Sciatic nerve (tissue), 2 donors: Measurements from ENCODE around the gene EZH1. TPM values are rescaled to one million over a fixed set of nuclear protein-coding genes. Genes with fewer than 3 reads are reported as not detected.

Experiments used
- ATAC-seq: fragments of 200-7000 bp; cut with Tn5 transposase; one replicate; pipeline ENCODE4 v1.9.1; 2020; ENCODE audit warnings: mild to moderate bottlenecking, moderate library complexity
- DNase-seq: peaks from one replicate; pipeline ENCODE4 v3.0.0-alpha.2; 2020; ENCODE audit warnings: low spot score
- intact Hi-C: fragments of 100-400 bp; cut with DNase I; formaldehyde crosslinking; loops from one replicate; pipeline ENCODE4 v1.14.2; 2022
- total RNA-seq: library from RNA; stranded (reverse); fragmentation: NEBNext Ultra II Directional; extraction: Animal tissue kit (Norgen Biotek cat#: 25700); gene quantifications from one replicate; pipeline ENCODE4 v1.2.1, GENCODE V29; 2021
- donor health status: DM: no; HTN: no; CAD: no.
- donor health status: DM: no; HTN: no; CAD: no.

The EZH1 gene
- total RNA-seq, 1 donor from 2014 or later: 105 TPM

DNA sequence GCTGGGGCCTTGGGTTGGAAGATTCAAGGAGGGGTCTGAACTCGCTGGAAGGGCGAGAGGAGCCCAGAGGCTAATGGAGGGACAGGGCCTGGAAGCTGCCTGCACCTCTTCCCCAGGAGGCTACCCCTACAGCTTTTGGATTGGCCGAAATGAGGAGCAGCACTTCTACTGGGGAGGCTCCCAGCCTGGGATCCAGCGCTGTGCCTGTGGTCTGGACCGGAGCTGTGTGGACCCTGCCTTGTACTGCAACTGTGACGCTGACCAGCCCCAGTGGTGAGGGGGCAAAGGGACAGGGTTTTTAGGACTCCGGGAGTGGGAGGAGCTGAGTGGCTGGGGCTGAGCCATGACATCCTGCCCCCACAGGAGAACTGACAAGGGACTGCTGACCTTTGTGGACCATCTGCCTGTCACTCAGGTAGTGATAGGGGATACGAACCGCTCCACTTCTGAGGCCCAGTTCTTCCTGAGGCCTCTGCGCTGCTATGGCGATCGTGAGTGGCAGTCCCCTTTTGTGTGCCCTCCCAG, 53.8 kb downstream of the EZH1 start:
- intact Hi-C loops: no loop called here
- ATAC-seq (no peak), DNase-seq (no peak)

DNA sequence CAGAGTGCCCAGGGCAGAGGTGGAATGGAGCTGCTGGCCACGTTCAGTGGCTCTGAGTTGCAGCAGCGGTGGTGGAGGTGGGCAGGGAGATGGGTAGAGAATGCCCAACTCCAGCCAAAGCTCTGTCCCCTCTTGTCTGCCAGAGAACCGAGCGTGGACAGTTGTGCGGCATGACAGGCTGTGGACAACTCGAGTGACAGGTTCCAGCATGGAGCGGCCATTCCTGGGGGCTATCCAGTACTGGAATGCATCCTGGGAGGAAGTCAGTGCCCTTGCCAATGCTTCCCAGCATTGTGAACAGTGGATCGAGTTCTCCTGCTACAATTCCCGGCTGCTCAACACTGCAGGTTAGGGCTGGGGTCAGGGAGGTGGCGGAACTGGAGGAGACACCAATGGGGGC, 54.2 kb downstream of the EZH1 start:
- ATAC-seq (no peak), DNase-seq (no peak)
- intact Hi-C loops: no loop called here

DNA sequence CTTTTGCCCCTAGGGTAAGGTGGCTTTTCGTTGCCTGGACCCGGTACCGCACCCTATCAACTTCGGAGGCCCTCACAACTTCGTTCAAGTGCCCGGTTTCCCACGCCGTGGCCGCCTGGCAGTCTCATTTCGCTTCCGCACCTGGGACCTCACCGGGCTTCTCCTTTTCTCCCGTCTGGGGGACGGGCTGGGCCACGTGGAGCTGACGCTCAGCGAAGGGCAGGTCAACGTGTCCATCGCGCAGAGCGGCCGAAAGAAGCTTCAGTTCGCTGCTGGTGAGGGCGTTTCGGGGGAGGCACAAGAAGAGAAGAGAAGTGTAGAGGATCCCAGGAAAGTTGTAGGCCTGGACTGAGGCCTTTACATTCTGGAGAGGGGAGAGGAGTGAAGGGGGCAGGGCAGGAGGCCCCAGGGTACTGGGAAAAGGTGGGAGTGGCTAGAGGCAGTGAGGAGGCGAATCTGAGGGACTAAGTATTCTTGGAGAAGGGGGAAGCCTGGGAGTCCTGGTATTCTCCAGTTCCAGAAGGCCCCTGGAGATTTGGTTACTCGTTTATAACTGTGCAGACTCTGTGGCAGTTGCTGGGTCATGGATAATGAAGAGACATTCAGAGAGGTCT, 57.0 kb downstream of the EZH1 start:
- ATAC-seq (no peak), DNase-seq (no peak)
- intact Hi-C loops: no loop called here

DNA sequence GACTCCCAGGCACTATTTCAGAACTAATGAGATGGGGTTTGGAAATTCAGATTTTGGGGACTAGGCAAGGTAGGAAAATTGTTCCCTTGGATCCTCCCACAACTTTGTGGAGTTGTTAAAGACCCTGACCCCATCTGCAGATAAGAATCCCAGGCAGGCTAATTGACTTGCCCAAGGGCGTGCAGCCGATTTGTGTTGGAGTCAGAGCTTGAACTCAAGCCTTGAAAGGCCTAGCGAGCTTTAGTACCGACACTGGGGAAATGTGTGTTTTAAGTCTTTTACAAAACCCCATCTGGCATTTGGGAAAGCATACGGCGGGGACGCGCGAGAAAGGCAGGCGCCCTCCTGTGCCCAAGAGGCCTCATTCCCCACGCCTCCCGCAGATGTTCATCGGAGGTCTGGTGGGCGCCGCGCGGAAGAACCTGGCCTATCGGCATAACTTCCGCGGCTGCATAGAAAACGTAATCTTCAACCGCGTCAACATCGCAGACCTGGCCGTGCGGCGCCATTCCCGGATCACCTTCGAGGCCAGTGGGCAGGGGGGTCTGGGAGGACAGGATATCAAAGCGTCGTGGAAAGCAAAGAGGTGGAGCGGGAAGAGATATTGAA, 58.2 kb downstream of the EZH1 start:
- intact Hi-C loops: no loop called here
- ATAC-seq (no peak), DNase-seq (no peak)

DNA sequence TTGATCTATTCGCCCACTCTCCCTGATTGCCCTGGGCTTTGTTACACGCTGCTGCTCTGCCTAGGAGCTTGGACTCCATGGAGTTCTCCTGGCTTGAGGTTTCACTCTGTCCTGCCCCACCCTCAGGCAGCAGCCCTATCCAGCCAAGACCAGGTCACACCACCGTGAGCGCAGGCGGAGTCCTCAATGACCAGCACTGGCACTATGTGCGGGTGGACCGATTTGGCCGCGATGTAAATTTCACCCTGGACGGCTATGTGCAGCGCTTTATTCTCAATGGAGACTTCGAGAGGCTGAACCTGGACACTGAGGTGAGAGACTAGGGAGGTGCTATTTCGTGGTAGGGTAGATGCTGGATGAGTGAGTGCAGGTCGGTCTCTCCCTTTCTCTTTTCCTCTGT, 59.0 kb downstream of the EZH1 start:
- no peak for ATAC-seq
- intact Hi-C loops: no loop called here
- DNase-seq: no peak

DNA sequence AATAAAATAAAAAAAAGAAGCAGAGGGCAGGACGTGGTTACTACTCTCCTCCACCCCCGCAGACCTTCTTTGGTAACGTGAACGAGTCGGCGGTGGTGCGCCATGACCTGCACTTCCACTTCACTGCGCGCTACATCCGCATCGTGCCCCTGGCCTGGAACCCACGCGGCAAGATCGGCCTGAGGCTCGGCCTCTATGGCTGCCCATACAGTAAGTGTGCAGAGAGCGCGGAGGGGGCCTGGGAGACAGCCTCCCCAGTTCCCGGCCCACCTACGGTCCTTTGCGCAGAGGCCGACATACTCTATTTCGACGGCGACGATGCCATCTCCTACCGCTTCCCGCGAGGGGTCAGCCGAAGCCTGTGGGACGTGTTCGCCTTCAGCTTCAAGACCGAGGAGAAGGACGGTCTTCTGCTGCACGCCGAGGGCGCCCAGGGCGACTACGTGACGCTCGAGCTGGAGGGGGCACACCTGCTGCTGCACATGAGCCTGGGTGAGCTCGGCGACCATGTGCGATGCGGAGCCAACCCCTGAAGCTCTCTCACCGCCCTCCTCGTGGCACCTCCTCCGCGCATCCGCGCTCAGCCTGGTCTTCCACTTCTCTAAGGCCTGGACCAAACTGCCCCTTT, 59.8 kb downstream of the EZH1 start:
- intact Hi-C loops: no loop called here
- no peak for ATAC-seq
- no peak for DNase-seq

DNA sequence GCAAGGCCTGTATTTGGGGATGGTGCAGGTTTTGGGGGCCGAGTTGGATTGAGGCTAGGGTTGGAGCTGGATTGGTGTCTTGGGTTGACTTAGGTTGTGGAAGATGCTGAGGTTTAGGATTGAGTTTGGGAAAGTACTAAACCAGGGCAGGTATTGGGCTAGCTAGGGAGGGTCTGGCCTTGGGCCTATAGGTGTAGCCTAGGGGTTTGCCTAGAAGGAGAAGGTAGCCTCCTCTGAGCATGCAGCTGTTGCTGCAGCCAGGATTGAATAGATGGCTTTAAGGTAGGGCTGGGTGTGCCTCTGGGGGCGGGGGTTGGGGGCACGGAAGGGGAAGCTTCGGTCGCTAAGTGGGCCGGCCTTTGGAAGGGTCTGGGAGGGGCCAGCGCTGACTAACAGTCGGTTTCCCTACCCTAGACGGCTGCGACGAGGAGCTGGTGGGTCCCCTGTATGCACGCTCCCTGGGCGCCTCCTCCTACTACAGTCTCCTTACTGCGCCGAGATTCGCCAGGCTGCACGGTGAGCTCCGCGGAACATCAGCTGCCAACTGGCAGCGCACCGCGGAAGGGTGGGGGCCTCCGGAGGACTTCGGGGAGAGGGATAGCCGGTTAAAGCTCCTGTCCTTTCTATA, 61.3 kb downstream of the EZH1 start:
- no peak for DNase-seq
- peak; percentile 5 for ATAC-seq
- intact Hi-C loops: no loop called here

DNA sequence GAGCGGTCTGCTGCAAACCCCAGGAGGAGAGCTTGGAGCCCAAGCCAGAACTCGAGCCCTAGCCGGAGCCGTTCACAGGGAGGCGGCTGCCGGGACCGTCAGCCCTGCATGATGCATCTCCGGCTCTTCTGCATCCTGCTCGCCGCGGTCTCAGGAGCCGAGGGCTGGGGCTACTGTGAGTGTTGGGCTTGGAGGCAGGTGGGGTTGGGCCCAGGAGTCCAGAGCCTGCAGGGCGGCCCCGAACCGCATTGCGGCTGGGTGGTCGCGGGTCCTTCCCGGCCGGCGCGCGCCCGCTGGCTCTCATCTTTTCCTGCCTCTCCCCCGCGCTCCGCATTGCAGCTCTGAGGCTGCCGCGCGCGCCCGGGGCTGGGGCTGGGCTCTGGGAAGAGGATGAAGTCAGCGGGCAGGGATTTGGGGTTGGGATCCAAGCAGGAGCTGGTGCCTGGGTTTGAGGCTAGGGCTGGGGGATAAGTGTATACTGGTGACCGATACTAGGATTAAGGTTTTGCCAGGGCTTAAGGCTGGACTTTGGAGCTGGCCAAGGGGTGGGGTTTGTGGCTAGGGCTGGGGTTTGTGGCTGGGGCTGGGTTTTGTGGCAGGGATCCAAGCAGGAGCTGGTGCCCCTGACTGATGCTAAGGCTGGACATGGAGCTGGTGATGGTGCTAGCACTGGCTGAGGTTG, 62.0 kb downstream of the EZH1 start:
- DNase-seq (no peak), ATAC-seq (peak; percentile 1)
- intact Hi-C loops: no loop called here

DNA sequence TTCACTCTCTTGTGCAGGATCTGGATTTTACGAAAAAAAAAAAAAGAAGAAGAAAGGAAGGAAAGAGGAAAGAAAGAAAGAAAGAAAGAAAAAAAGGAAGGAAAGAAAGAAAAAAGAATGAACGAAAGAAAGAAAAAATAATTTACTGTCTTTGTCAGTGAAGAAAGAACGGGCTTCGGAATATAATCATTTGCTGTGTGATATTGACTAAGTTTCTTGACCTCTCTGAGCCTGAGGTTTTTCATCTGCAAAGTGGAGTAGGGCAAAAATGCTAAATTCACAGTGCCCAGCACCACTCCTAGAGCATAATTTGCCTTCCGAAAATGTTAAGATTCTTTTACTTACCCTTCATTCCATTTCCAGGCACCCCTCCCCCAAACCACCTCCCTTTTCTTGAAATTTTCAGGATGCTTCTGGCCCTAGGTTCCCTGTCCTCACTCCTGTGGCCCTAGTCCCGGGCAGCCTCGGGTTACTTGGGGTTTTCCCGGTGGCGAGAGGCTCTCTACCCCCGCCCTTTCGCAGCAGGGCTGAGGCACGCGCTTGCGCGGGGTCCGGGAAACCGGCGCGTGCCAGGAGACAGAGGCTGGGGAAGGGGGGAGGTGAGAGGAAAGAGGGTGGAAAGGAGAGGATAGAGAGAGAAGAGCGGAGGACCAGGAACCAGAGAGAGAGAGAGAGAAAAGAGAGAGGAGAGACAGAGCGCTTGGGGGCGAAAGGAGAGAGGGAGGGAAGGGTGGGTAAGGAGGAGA, 62.7 kb downstream of the EZH1 start, which contains the start of gene CNTNAP1:
Gene CNTNAP1 (plus strand): TSS at position 556 of the 746 bp plus-strand sequence. CDS start 299 bp downstream, outside the sequence.
- DNase-seq (peak; percentile 87), ATAC-seq (peak; percentile 45)
- intact Hi-C loops: no loop called here

DNA sequence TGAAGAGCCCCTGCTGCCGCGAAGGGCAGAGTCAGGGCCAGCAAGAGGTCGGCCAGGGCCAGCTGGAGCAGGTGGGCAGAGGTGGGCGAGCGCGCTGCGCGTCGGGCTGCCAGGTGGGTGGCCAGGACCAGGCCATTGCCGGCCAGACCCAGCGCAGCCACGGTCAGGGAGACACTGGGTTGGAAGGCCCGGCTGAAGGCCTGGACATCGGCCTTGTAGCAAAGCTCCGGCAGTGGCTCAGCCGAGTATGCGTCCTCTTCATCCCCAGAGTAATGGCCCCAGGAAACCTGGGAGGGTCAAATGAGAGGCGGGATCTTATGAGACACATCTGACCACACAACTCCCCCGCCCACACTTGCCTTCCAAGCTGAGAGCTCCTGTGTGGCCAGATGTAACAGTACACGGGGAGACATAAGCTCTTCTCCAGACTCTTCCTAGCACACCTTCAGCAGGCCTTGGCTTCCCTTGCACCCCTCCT, 64.5 kb downstream of the EZH1 start:
- no peak for ATAC-seq
- DNase-seq: no peak
- intact Hi-C loops: no loop called here

DNA sequence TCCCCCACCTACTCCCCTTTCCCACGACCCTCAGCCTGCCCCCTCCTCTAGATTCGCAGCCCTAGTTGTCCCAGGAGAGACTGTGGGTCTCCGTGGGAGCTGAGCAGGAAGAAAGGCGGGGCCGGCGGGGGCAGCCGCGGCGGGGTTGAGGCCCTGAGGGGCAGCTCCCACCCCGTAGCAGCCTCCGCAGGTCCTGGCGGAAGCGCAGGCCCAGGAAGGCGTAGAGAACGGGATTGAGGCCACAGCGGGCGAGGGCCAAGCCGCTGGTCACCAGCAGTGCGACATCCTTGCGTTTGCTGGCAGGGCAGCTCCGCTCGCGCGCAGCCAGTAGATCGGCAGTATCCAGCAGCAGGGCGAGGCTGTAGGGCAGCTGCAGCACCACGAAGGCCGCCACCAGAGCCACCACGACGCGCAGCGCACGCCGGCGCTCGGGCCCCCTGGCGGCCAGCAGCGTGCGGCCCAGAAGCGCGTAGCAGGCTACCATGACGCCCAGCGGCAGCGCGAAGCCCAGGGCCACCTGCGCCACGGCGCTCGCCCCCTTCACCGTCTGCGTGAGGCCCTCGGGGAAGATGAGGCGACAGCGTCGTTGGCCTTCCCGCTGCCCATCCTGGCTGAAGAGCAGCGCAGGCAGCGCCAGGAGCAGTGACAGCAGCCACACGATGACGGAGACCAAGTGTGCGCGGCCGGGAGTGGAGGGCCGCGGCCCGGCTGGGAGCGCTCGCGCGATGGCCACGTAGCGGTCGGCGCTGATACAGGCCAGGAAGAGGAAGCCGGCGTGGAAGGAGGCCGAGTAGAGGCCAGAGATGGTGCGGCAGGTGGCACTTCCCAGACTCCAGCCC, 65.1 kb downstream of the EZH1 start:
- DNase-seq: peak; percentile 82
- peak; percentile 22 for ATAC-seq

DNA sequence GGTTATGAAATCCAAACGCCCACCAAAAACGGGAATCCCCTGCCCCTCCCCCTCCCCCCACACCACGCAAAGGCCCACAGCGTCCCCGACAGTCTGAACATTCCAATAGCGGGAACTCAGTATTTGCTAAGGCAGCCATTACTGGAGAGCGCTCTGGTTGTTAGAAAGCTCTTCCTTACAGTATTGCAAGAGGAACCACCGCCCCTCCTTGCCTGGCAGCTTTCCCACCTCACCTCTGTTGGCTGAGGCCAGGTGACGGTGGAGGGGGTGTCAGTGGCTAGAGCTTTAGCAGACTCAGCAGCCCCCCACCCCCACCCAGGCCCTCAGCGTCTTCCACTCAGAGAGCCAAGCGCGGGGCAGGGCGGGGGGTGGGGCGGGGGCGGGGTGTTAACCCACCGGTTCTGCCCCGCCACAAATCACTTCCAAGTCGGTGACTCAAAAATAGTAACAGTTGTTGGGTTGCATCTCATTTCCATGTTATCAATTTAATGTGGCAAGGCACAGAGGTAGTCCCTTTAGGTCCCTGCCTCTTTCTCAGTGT, 65.8 kb downstream of the EZH1 start:
- no peak for ATAC-seq
- intact Hi-C loops: no loop called here
- DNase-seq: no peak

More for the DNA sequence above, 65.1 kb downstream of the EZH1 start:
- intact Hi-C loops: no loop called here

DNA sequence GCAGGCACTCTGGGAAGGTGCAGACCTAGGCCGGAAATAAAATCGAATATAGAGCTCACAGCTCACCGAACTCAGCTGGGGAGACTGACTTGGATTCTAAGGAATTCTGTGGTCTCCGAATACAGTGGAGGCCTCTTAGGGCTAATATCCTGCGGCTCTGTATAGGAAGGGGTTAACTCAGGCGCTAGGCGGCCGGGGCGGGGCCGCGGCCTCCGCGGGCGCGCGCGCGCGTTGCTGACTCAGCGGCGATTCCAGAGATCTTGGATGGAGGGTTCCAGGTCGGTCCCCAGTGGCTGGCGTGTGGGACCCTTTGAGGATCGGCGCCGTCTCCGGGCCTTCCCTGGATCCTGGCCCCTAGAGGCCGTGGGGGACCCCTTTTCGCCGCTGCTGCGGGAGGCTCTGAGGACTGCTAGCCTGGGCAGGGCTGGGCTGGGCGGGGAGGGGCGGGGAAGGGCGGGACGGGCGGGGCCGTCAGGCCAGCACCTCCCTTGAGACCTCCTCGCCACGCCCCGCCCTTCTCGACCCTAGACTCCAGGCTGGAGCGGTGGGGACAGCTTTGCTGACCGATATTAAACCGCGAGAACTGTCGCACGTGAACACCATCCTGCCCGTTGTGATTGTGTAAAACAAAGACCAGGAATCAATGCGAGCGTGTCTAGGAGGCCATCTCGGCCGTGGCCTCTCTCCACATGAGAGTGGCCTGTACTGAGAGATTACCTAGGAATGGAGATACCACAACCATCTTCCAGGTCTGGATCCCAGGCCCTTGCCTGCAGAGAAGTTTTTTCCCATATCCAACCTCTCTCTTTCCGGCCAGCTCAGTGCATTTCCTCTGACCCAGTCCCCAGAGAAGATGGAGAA, 66.7 kb downstream of the EZH1 start:
- ATAC-seq (peak; percentile 53), DNase-seq (peak; percentile 92)
- intact Hi-C loops: no loop called here

DNA sequence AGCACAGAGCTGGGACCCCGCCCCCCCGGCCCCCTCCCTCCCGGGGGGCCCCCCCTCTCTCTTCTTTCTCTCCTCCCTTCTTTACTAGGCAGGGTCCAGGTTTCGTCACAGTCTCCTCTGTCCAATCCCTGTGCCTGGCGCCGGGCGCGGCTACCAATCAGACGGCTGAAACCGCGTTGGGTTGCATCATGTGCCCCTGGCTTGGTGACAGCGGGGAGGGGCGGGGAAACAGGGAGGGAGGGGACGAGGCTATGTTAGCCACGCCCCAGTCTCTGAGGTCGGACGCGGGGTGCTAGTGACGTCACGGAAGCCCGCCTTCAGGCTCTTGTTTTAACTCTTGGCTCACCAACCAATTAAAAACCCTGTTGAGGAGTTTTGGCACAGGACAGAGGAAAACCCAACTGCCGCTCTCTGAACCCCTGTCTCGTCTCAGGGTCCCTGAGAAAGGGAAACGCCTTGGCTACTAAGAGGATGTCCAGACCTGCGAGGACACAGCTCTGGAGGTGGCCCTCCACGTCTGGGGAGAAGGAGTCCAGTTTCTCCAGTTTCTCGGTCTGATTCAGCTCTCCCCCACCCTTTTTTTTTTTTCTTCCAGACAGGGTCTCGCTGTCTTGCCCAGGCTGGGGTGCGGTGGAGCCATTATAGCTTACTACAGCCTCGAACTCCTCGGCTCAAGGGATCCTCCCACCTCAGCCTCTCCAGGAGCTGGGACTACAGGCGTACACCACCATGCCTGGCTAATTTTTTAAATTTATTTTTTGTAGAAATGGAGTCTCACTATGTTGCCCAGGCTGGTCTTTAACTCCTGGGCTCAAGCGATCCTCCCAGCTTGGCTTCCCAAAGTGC, 67.6 kb downstream of the EZH1 start:
- intact Hi-C loops: no loop called here
- ATAC-seq: peak; percentile 89

DNA sequence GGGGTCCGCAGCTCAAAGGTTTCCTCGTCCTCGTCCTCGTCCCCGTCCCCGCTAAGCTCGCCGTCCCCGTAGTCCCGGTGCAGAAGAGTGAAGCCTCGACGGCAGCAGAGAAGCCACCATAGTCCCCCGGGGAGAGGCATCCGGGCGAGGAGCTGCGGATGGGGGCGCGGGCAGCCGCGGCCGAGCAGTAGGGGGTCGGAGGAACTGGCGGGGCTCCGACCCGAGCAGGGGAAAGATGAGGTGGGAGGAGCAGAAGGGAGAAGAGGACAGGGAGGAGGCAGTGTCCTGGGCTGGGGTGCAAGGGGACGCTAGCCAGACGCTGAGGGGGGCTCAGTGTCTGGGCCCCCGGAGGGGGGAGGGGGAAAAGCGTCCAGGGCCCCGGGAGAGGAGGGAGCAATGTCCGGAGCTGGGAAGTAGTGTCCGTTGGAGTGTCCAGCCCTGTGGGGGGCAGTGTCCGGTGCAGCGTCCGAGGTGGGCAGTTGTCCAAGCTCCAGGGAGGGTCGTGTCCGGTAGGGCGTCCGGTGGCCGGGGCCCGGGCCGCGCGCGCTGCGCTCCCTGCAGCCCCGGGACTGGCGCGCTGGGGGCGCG, 68.3 kb downstream of the EZH1 start, which contains the start of gene PLEKHH3:
Gene PLEKHH3 (minus strand): TSS at position 571 of the 588 bp plus-strand sequence. CDS start 431 bp downstream, at position 140.
- ATAC-seq: no peak

More for the DNA sequence above, 67.6 kb downstream of the EZH1 start:
- peak; percentile 100 for DNase-seq

More for the DNA sequence above, 68.3 kb downstream of the EZH1 start, which contains the start of gene PLEKHH3:
- no peak for DNase-seq
- intact Hi-C loops: no loop called here
